GM19328 (cell line): ENCODE measurements around the gene RNF225.
"Not testable (repeated sequence)": the region's sequence is repeated elsewhere in the genome, so short reads cannot be mapped to it uniquely, and the experiment has no call there.

Source experiments
- ATAC-seq: cut with Tn5 transposase; IDR thresholded peaks from one replicate; pipeline ENCODE4 v1.9.1; 2021; ENCODE audit warnings: mild to moderate bottlenecking, moderate library complexity; ENCODE audit not compliant: unreplicated experiment

RNF225 gene

GRCh38 chr19:58407658-58408151 is 12.2 kb downstream of the RNF225 start:
- no peak for ATAC-seq

- peak; percentile 83 for ATAC-seq
These were observed 12.9 kb downstream of the RNF225 start, which contains the start of gene ZNF584 for GRCh38 chr19:58408152-58409009. TSS of gene ZNF584 (plus strand) at chr19:58408649. CDS start at chr19:58409148, 499 bp downstream.

GRCh38 chr19:58409010-58409790 is 13.7 kb downstream of the RNF225 start:
- ATAC-seq = no peak

GRCh38 chr19:58416604-58417003 is 21.1 kb downstream of the RNF225 start:
- no peak for ATAC-seq

- no peak for ATAC-seq
These were observed 21.6 kb downstream of the RNF225 start for GRCh38 chr19:58417071-58417470.

- no peak for ATAC-seq
These were observed 33.2 kb downstream of the RNF225 start for GRCh38 chr19:58428617-58429016.

- ATAC-seq = no peak
These were observed 34.3 kb downstream of the RNF225 start for GRCh38 chr19:58429745-58430144.

GRCh38 chr19:58434217-58434616 is 38.8 kb downstream of the RNF225 start:
- no peak for ATAC-seq

- peak; percentile 98 for ATAC-seq
These were observed 44.4 kb downstream of the RNF225 start, which contains the start of gene ZNF132 for GRCh38 chr19:58439576-58440554. TSS of gene ZNF132 (minus strand) at chr19:58440153. CDS start at chr19:58439821, 332 bp downstream.

- ATAC-seq = no peak
These were observed 45.1 kb downstream of the RNF225 start for GRCh38 chr19:58440556-58440955.

- ATAC-seq = not testable (repeated sequence)
These were observed 47.5 kb downstream of the RNF225 start for GRCh38 chr19:58442986-58443385.
